Vagina (tissue), 2 donors: ENCODE results near the gene KIAA0513. TPM values are rescaled to one million over a fixed set of nuclear protein-coding genes. Genes with fewer than 3 reads are reported as not detected.

ENCODE experiments used
- DNase-seq, 2 donors: peaks; one replicate each; pipeline ENCODE4 v3.0.0-alpha.2; 2017; ENCODE audit errors: extremely low spot score in 2 of 2
- H3K27ac ChIP-seq: fragments of 200-600 bp; sonication (generic); one replicate; pipeline ENCODE4 v1.5.1; 2019
- H3K27me3 ChIP-seq: fragments of 200-600 bp; sonication (generic); one replicate; pipeline ENCODE4 v1.5.1; 2019
- H3K36me3 ChIP-seq, 2 donors: fragments of 200-600 bp; sonication (generic); one replicate each; pipeline ENCODE4 v1.5.1; 2017 to 2019
- H3K4me1 ChIP-seq: fragments of 200-600 bp; sonication (generic); one replicate; pipeline ENCODE4 v1.5.1; 2019
- H3K4me3 ChIP-seq, 2 donors: fragments of 200-600 bp; sonication (generic); 1 replicate in 1 of 2; 2 replicates in 1 of 2; pipeline ENCODE4 v1.5.1; 2016 to 2019
- H3K9me3 ChIP-seq: fragments of 200-600 bp; sonication (generic); one replicate; pipeline ENCODE4 v1.5.1; 2019
- CTCF ChIP-seq, 3 experiments: fragments of 450-650 bp in 2 of 3; fragments of 200-600 bp in 1 of 3; sonication (generic) in 1 of 3; IDR thresholded peaks; one replicate each; pipeline ENCODE4 v1.5.1; 2017 to 2019; ENCODE audit warnings: antibody characterized with exemption in 3 of 3, mild to moderate bottlenecking in 2 of 3, moderate library complexity in 2 of 3
- POLR2A ChIP-seq, 2 donors: fragments of 450-650 bp; IDR thresholded peaks; one replicate each; pipeline ENCODE4 v1.6.1; 2017; ENCODE audit warnings: antibody characterized with exemption in 2 of 2, mild to moderate bottlenecking in 2 of 2, moderate library complexity in 2 of 2
- POLR2AphosphoS5 ChIP-seq, 2 donors: sonication (generic); formaldehyde crosslinking; IDR thresholded peaks; one replicate each; pipeline ENCODE4 v1.9.0; 2017; ENCODE audit warnings: antibody characterized with exemption in 2 of 2, mild to moderate bottlenecking in 2 of 2, low read depth in 1 of 2; ENCODE audit not compliant: insufficient read depth in 1 of 2
- intact Hi-C: fragments of 100-400 bp; cut with DNase I; formaldehyde crosslinking; loops from one replicate; pipeline ENCODE4 v1.15.1; 2023
- total RNA-seq: library from RNA; depleted of rRNA; stranded (reverse); fragments of >200 nt; gene quantifications from one replicate; pipeline ENCODE4 v1.2.3, GENCODE V29; 2016

Gene KIAA0513
- total RNA-seq, 1 donor from 2014 or later: 26.8 TPM

- intact Hi-C loops: no loop called here
- Histone ChIP-seq H3K36me3 (peaks cover 0 to under 1% of the 10 kb centered on the region in 2 donors), H3K27me3 (no peaks in the 10 kb centered on the region), H3K27ac (no peak overlapping the region), H3K9me3 (no peaks in the 10 kb centered on the region), H3K4me3 (no peak overlapping the region), H3K4me1 (peaks cover 20% of the 10 kb centered on the region)
- TF ChIP-seq POLR2AphosphoS5 (IDR thresholded peaks at IDR 0.05; ENCODE audit: insufficient read depth in 1 of 2, low read depth in 1 of 2) (peak; percentile 21 to 42), CTCF (IDR thresholded peaks at IDR 0.05) (peak; percentile 44 to 64 (median 55)), POLR2A (IDR thresholded peaks at IDR 0.05) (no peak)
- no peak for DNase-seq
Observed at GRCh38 chr16:85086347-85087291, 59.0 kb downstream of the KIAA0513 start.

DNA sequence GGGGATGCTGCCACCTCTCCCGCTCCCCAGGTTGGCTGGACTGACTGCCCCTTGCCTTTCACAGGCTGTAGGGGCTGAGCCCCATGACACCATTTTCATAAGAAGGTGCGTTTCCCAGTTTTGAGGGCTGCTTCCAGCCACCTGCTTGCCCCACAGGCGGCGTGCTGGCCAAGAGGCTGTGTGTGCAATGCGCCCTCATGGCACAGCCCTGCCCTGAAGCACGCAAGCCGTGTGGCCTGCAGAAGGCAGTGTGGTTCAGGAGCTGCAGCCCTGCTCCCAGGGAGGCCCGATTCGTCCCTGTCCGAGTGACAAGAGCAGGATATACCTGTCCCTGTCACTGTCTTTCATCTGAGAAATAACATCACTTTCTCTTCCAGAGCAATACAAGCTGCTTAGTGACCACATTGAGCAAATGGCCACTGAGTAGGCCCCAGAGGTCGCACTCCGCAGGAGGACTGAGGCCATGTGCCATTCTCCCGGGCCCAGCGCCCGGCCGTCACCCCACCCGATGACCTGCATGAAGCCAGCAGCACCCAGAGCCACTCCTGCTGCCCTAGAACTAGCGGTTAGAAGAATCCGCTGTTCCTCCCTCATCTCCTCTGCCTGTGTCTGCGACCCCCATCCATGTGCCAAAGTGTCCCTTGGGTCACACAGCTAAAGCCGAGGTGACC is 60.4 kb downstream of the KIAA0513 start:
- H3K27me3 ChIP-seq: no peaks in the 10 kb centered on the region
- no peak overlapping the region for H3K27ac ChIP-seq
- peaks cover 20% of the 10 kb centered on the region for H3K4me1 ChIP-seq
- H3K9me3 ChIP-seq: no peaks in the 10 kb centered on the region
- TF ChIP-seq POLR2A (IDR thresholded peaks at IDR 0.05) (no peak), CTCF (IDR thresholded peaks at IDR 0.05) (no peak), POLR2AphosphoS5 (IDR thresholded peaks at IDR 0.05; ENCODE audit: insufficient read depth in 1 of 2, low read depth in 1 of 2) (no peak)
- no peak overlapping the region for H3K4me3 ChIP-seq
- H3K36me3 ChIP-seq: no peaks in the 10 kb centered on the region
- intact Hi-C loops: no loop called here
- no peak for DNase-seq

GRCh38 chr16:85088570-85089199 is 61.1 kb downstream of the KIAA0513 start:
- Histone ChIP-seq H3K9me3 (no peaks in the 10 kb centered on the region), H3K36me3 (no peaks in the 10 kb centered on the region), H3K4me3 (no peak overlapping the region), H3K27ac (no peak overlapping the region), H3K4me1 (peaks cover 20% of the 10 kb centered on the region), H3K27me3 (no peaks in the 10 kb centered on the region)
- TF ChIP-seq POLR2A (IDR thresholded peaks at IDR 0.05) (no peak), POLR2AphosphoS5 (IDR thresholded peaks at IDR 0.05; ENCODE audit: insufficient read depth in 1 of 2, low read depth in 1 of 2) (no peak), CTCF (IDR thresholded peaks at IDR 0.05) (no peak)
- DNase-seq: no peak
- intact Hi-C loops: no loop called here

DNA sequence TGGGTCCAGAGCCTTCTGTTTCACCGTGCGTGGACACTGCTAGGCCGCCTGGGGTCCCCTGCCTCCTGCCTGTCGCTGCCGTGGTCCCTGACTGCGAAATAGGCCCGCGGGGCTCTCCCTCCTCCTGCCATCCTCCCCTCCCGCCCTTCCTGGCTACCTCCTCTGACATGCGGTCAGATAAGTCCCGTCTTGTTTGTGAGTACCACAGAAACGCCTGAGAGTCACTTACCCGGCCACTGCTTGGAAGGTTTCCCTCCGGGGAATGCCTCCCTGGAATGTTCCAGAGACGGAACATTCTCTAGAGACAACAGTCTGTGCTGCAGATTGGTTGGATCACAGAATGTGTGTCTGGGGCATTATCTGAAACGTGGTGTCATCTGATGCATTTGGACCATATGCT is 61.9 kb downstream of the KIAA0513 start:
- no peak for TF ChIP-seq POLR2AphosphoS5 (IDR thresholded peaks at IDR 0.05; ENCODE audit: insufficient read depth in 1 of 2, low read depth in 1 of 2)
- TF ChIP-seq POLR2A (IDR thresholded peaks at IDR 0.05): no peak
- TF ChIP-seq CTCF (IDR thresholded peaks at IDR 0.05): no peak
- Histone ChIP-seq H3K9me3 (no peaks in the 10 kb centered on the region), H3K4me3 (no peak overlapping the region), H3K27me3 (no peaks in the 10 kb centered on the region), H3K27ac (no peak overlapping the region), H3K4me1 (peaks cover 20% of the 10 kb centered on the region), H3K36me3 (no peaks in the 10 kb centered on the region)
- intact Hi-C loops: no loop called here
- no peak for DNase-seq
